Measurements from ENCODE around the gene CHRNB1. TPM values are rescaled to one million over a fixed set of nuclear protein-coding genes. Genes with fewer than 3 reads are reported as not detected.
A peak's percentile ranks its signal among the peaks of the same experiment; 100 is the strongest.

CHRNB1 gene
- total RNA-seq, 1 experiment from 2014 or later = 7.8 TPM

DNA sequence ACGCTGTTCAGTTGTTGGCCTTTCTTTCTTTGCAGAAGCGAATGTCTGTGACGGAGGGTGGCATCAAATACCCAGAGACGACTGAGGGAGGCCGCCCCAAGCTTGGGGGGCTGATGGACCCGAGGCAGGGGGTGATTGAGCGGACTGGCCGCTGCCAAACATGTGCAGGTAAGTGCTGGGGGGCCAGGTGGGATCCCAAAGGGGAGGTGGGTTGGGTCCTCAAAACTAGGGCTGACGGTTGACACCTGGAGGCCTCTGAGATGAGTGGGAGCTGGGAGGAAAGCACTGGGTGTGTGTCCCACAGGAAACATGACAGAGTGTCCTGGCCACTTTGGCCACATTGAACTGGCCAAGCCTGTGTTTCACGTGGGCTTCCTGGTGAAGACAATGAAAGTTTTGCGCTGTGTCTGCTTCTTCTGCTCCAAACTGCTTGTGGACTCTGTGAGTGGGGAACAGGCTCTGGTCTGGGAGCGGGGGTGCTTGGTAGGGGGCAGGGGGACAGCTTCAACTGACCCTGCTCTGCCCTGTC is 51.1 kb downstream of the CHRNB1 start:
- H3K9me3 Mint-ChIP-seq (ENCODE audit: unreplicated experiment) = no peaks in the 10 kb centered on the region
- CTCF ChIA-PET = interaction anchor here (0.9 to 1.1 kb wide), 2 partner anchors 18 to 65 kb away, joined by 3 to 8 read pairs; no protein-coding TSS in a partner anchor

DNA sequence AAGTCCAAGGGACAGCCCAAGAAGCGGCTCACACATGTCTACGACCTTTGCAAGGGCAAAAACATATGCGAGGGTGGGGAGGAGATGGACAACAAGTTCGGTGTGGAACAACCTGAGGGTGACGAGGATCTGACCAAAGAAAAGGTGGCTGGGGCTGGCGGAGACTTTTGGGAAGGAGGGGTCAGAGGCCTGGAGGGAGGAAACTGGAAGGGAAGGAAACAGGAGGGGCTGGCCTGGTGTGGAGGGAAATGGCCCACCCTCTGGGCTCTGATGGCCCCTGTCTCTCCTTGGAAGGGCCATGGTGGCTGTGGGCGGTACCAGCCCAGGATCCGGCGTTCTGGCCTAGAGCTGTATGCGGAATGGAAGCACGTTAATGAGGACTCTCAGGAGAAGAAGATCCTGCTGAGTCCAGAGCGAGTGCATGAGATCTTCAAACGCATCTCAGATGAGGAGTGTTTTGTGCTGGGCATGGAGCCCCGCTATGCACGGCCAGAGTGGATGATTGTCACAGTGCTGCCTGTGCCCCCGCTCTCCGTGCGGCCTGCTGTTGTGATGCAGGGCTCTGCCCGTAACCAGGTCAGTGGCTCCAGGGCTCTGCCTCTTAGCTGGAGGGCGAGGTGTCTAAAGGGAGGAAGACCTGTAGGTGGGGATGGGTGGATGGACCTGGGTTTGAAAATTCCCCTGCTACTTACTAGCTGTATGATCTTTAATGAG is 51.8 kb downstream of the CHRNB1 start:
- BruUV-seq (replicated peaks) = TSS peak; percentile 60

More for the DNA sequence above, 51.1 kb downstream of the CHRNB1 start:
- no peak overlapping the region for H3K4me3 Mint-ChIP-seq (ENCODE audit: unreplicated experiment)
- DNase-seq (ENCODE audit: unreplicated experiment) = no peak
- POLR2A ChIA-PET = interaction anchor here (3.8 kb wide), 1 partner anchor 10 kb away, joined by 11 read pairs; no protein-coding TSS in a partner anchor
- H3K27me3 Mint-ChIP-seq (ENCODE audit: insufficient read depth, unreplicated experiment) = no peaks in the 10 kb centered on the region
- no TSS peak for BruUV-seq (replicated peaks)
- H3K27ac Mint-ChIP-seq (ENCODE audit: low read depth, unreplicated experiment) = no peak overlapping the region
- intact Hi-C loops (cut with micrococcal nuclease) = no loop called here
- H3K4me1 Mint-ChIP-seq (ENCODE audit: insufficient read depth, unreplicated experiment) = peaks cover 23% of the 10 kb centered on the region
- peaks cover 77% of the 10 kb centered on the region for H3K36me3 Mint-ChIP-seq (ENCODE audit: insufficient read depth, unreplicated experiment)
- TF ChIP-seq, protein P1, sequence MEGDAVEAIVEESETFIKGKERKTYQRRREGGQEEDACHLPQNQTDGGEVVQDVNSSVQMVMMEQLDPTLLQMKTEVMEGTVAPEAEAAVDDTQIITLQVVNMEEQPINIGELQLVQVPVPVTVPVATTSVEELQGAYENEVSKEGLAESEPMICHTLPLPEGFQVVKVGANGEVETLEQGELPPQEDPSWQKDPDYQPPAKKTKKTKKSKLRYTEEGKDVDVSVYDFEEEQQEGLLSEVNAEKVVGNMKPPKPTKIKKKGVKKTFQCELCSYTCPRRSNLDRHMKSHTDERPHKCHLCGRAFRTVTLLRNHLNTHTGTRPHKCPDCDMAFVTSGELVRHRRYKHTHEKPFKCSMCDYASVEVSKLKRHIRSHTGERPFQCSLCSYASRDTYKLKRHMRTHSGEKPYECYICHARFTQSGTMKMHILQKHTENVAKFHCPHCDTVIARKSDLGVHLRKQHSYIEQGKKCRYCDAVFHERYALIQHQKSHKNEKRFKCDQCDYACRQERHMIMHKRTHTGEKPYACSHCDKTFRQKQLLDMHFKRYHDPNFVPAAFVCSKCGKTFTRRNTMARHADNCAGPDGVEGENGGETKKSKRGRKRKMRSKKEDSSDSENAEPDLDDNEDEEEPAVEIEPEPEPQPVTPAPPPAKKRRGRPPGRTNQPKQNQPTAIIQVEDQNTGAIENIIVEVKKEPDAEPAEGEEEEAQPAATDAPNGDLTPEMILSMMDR (IDR thresholded peaks at IDR 0.05; ENCODE audit: unreplicated experiment) = no peak

DNA sequence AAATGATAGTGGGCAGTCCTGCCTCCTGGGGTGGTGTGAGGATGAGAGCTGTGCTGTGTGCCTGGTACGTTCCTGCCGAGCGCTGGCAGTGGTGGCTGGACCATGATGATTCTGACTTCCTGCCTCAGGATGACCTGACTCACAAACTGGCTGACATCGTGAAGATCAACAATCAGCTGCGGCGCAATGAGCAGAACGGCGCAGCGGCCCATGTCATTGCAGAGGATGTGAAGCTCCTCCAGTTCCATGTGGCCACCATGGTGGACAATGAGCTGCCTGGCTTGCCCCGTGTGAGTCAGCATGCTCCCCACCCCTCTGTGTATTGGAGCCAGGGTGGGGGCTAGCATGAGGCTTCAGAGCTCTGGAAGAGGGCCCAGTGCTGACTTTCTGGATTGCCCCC is 52.4 kb downstream of the CHRNB1 start:
- Mint-ChIP-seq H3K4me3 (ENCODE audit: unreplicated experiment) (no peak overlapping the region), H3K27me3 (ENCODE audit: insufficient read depth, unreplicated experiment) (no peaks in the 10 kb centered on the region), H3K27ac (ENCODE audit: low read depth, unreplicated experiment) (no peak overlapping the region), H3K9me3 (ENCODE audit: unreplicated experiment) (no peaks in the 10 kb centered on the region), H3K4me1 (ENCODE audit: insufficient read depth, unreplicated experiment) (peaks cover 16% of the 10 kb centered on the region), H3K36me3 (ENCODE audit: insufficient read depth, unreplicated experiment) (peaks cover 86% of the 10 kb centered on the region)
- ChIA-PET POLR2A (interaction anchor here (3.8 kb wide), 1 partner anchor 11 kb away, joined by 11 read pairs; no protein-coding TSS in a partner anchor), CTCF (interaction anchor here (0.6 to 1.6 kb wide), 3 partner anchors 11 to 190 kb away, joined by 3 to 5 read pairs (median 4); partner anchors contain the start of gene TP53)
- no TSS peak for BruUV-seq (replicated peaks)
- intact Hi-C loops (cut with micrococcal nuclease) = no loop called here
- DNase-seq (ENCODE audit: unreplicated experiment) = no peak
- TF ChIP-seq, protein P1 (IDR thresholded peaks at IDR 0.05; ENCODE audit: unreplicated experiment) = no peak

More for the DNA sequence above, 51.8 kb downstream of the CHRNB1 start:
- Mint-ChIP-seq H3K36me3 (ENCODE audit: insufficient read depth, unreplicated experiment) (peaks cover 84% of the 10 kb centered on the region), H3K4me3 (ENCODE audit: unreplicated experiment) (no peak overlapping the region), H3K9me3 (ENCODE audit: unreplicated experiment) (no peaks in the 10 kb centered on the region), H3K27ac (ENCODE audit: low read depth, unreplicated experiment) (no peak overlapping the region), H3K4me1 (ENCODE audit: insufficient read depth, unreplicated experiment) (peaks cover 20% of the 10 kb centered on the region), H3K27me3 (ENCODE audit: insufficient read depth, unreplicated experiment) (no peaks in the 10 kb centered on the region)
- ChIA-PET POLR2A (interaction anchor here (3.8 kb wide), 1 partner anchor 11 kb away, joined by 11 read pairs; no protein-coding TSS in a partner anchor), CTCF (interaction anchor here (0.7 kb wide), 1 partner anchor 65 kb away, joined by 4 read pairs; no protein-coding TSS in a partner anchor)
- DNase-seq (ENCODE audit: unreplicated experiment) = no peak
- intact Hi-C loops (cut with micrococcal nuclease) = no loop called here
- TF ChIP-seq, protein P1 (IDR thresholded peaks at IDR 0.05; ENCODE audit: unreplicated experiment) = no peak

DNA sequence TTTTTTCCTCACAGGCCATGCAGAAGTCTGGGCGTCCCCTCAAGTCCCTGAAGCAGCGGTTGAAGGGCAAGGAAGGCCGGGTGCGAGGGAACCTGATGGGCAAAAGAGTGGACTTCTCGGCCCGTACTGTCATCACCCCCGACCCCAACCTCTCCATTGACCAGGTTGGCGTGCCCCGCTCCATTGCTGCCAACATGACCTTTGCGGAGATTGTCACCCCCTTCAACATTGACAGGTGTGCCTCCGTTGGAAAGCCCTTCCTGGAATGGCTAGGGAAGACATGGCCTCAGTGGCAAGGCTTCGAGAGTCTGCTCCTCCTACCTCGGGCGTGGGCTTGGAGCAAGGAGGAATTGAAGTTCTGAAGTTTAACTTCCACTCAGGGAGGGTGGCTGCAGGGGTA is 52.8 kb downstream of the CHRNB1 start:
- no TSS peak for BruUV-seq (replicated peaks)
- Mint-ChIP-seq H3K4me3 (ENCODE audit: unreplicated experiment) (no peak overlapping the region), H3K27ac (ENCODE audit: low read depth, unreplicated experiment) (no peak overlapping the region), H3K27me3 (ENCODE audit: insufficient read depth, unreplicated experiment) (no peaks in the 10 kb centered on the region), H3K9me3 (ENCODE audit: unreplicated experiment) (no peaks in the 10 kb centered on the region), H3K36me3 (ENCODE audit: insufficient read depth, unreplicated experiment) (peaks cover 85% of the 10 kb centered on the region), H3K4me1 (ENCODE audit: insufficient read depth, unreplicated experiment) (peaks cover 15% of the 10 kb centered on the region)
- intact Hi-C loops (cut with micrococcal nuclease) = no loop called here
- ChIA-PET POLR2A (interaction anchor here (3.8 kb wide), 1 partner anchor 12 kb away, joined by 11 read pairs; no protein-coding TSS in a partner anchor), CTCF (interaction anchor here (0.6 to 1.6 kb wide), 4 partner anchors 12 to 189 kb away, joined by 3 to 5 read pairs (median 4); partner anchors contain the start of gene TP53)
- DNase-seq (ENCODE audit: unreplicated experiment) = no peak
- TF ChIP-seq, protein P1 (IDR thresholded peaks at IDR 0.05; ENCODE audit: unreplicated experiment) = no peak

Data from MCF 10A (cell line).